ENCODE results near the gene AGK. TPM values are rescaled to one million over a fixed set of nuclear protein-coding genes. Genes with fewer than 3 reads are reported as not detected.

The AGK gene
- total and polyA plus RNA-seq, 2 of the 8 experiments (the other 6 are each of a cell fraction or from before 2014, with no cell fraction given), result 25.8 to 34.0 TPM

DNA sequence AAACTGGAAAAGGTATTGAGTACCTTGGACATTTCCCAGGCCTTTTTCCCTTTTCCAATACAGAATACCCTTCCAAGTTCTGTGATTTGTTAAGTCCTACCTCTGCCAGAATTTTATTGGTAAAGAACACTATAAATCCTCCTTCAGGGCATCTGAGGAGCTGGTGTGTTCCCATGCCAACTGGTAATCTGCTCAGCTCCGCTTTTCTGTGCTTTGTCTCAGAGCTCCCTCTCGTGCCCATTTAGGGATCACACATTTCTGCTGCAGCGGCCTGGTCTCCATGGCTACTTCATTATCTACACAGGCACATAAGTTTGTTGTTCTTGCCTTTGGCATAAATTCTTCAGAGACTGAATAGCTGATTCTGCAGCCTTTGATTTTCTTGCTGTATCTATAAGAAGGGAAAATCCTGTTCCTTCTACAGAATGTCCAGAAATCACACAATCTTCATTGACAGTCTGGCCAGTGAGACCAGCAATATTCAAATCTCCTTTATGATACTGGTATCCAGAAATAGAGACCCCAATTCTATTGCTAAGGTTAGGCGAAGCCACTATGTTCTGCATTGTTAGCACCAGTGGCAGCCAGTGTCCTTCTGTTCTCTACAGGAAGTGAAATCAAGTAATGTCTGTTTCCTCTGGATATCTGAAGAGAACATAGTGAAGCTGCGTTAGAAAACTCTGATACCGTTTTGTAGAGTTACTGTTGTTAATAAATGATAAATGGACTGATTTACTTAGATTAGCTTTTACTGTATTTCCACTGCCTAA lies 98.8 kb downstream of the AGK start (continued):
- TF ChIP-seq, protein P1, sequence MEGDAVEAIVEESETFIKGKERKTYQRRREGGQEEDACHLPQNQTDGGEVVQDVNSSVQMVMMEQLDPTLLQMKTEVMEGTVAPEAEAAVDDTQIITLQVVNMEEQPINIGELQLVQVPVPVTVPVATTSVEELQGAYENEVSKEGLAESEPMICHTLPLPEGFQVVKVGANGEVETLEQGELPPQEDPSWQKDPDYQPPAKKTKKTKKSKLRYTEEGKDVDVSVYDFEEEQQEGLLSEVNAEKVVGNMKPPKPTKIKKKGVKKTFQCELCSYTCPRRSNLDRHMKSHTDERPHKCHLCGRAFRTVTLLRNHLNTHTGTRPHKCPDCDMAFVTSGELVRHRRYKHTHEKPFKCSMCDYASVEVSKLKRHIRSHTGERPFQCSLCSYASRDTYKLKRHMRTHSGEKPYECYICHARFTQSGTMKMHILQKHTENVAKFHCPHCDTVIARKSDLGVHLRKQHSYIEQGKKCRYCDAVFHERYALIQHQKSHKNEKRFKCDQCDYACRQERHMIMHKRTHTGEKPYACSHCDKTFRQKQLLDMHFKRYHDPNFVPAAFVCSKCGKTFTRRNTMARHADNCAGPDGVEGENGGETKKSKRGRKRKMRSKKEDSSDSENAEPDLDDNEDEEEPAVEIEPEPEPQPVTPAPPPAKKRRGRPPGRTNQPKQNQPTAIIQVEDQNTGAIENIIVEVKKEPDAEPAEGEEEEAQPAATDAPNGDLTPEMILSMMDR (IDR thresholded peaks at IDR 0.05; ENCODE audit: control extremely low read depth in 1 of 3, insufficient read depth in 1 of 3, low read depth in 1 of 3, low read length in 3 of 3), result peak; percentile 59 to 88 (median 83)
- no peak for TF ChIP-seq RNF2 (IDR thresholded peaks at IDR 0.05; ENCODE audit: borderline replicate concordance, low read depth, low read length, missing control alignments, poor library complexity, severe bottlenecking)
